ENCODE data around the gene GET3. TPM values are rescaled to one million over a fixed set of nuclear protein-coding genes. Genes with fewer than 3 reads are reported as not detected.

The GET3 gene
- total RNA-seq, 1 donor from 2014 or later: 57.5 TPM

DNA sequence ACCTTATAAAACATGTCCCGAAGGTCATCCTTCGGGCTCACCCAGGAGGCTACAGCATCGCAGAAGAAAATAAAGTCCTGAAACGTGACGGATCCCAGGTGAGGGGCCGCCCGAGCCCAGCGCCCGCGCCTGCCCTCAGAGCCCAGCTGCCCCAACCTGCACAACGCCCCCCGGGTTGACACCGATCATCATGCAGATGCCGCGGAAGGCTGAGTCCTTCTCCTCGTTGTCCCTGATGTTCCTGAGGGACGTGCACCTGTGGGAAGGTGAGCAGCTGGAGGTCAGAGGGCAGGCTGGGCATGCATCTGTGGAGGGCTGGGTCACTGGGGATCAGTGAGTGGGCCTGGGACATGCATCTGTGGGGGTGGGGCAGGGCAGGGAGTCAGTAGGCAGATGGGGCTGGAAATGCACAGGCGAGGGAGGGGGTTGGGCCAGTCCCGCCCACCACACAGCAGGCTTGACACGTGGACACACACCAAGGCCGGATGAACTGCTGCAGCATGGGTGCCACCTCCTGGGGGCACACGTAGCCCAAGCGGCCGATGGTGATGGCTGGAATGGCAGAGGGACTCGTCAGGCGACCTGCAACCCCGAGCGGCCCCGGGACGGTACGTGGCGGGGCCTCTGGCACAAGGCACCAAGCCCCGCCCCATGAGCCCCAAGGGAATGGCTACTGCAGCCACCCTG, 35.6 kb upstream of the GET3 start:
- intact Hi-C loops (cut with DNase I): no loop called here
- peaks cover 79% of the 10 kb centered on the region for H3K36me3 ChIP-seq
- no peaks in the 10 kb centered on the region for H3K9me3 ChIP-seq
- no peak for TF ChIP-seq CTCF (IDR thresholded peaks at IDR 0.05)
- no peak overlapping the region for H3K27ac ChIP-seq
- peaks cover 7% of the 10 kb centered on the region for H3K4me1 ChIP-seq
- H3K4me3 ChIP-seq: no peak overlapping the region
- ATAC-seq (no peak), DNase-seq (no peak)
- H3K27me3 ChIP-seq (ENCODE audit: low read depth): no peaks in the 10 kb centered on the region

DNA sequence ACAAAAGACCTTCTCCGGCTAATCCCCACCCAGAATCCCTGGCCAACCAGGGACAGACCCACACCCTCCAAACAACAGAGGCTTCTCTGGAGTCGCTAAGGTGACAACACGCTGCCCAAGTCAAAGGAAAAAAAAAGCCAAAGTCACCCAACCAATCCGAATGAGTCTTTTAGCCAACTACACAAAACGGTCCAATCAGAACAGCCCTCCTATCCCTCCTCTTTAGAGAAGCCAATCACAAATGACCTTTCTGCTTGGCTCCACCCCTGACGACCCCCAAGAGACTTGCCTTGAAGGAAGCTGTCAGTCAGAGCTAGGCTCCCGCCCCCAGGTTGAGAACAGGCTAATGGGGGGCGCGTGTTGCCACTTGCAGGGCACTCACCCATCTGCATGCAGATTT, 34.3 kb upstream of the GET3 start:
- H3K36me3 ChIP-seq: peaks cover 92% of the 10 kb centered on the region
- H3K4me3 ChIP-seq: no peak overlapping the region
- no peaks in the 10 kb centered on the region for H3K4me1 ChIP-seq
- intact Hi-C loops (cut with DNase I): no loop called here
- H3K27me3 ChIP-seq (ENCODE audit: low read depth): no peaks in the 10 kb centered on the region
- no peak for ATAC-seq
- H3K27ac ChIP-seq: no peak overlapping the region
- no peak for TF ChIP-seq CTCF (IDR thresholded peaks at IDR 0.05)
- DNase-seq: no peak
- no peaks in the 10 kb centered on the region for H3K9me3 ChIP-seq

DNA sequence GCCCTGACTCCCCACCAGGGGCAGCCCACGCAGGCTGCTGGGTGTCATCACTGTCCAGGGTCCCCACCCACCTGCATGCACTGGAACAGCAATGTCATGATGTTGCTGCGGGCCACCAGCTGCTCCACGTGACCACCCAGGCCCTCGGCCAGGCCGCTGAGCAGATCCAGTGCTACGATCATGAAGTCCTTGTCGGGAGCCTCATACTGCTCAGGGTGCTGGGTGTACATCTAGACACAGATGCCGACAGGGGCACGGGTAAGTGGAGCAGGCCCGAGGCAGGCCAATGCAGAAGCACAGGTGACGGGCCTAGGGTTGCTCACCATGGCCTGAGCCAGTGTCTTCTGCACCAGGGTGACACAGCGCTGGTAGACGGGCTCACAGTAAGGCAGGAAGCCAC, 32.1 kb upstream of the GET3 start:
- Histone ChIP-seq H3K27me3 (ENCODE audit: low read depth) (no peaks in the 10 kb centered on the region), H3K4me3 (no peak overlapping the region), H3K36me3 (peaks cover 100% of the 10 kb centered on the region), H3K4me1 (no peaks in the 10 kb centered on the region), H3K9me3 (no peaks in the 10 kb centered on the region), H3K27ac (no peak overlapping the region)
- DNase-seq (no peak), ATAC-seq (no peak)
- intact Hi-C loops (cut with DNase I): no loop called here
- TF ChIP-seq CTCF (IDR thresholded peaks at IDR 0.05): no peak

DNA sequence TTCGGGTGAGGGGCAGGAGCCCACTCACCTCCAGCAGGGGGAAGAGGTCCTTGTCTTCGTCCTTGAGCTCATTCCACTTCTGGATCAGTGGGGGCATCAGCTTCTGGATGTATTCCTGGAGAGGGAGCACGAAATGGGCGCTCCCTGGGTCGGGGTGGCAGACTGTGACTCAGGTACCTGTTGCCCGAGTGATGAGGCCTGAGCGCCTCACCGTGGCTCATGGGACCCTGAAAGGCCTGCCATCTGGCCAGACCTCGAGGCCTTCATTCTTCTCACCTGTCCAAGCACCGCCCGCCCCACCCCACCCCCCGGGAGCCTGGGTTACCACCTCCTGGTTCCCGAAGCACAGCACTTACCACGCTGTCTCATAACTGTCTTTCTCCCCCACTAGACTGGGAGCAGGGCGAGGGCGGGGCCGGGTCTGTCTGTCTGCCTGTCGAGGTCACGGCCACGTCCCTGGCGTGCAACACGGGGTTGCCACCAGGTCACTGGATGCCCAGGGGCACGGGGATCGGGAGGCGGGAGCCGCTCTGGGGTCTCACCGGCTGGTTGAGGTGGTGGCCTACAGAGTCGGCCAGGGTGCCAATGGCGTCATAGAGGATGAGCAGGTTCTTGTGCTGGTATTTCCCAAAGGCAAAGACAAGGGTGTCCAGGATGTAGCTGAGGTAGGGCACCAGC, 31.5 kb upstream of the GET3 start:
- DNase-seq: no peak

GRCh38 chr19:12706332-12706718, 31.0 kb upstream of the GET3 start:
- H3K4me1 ChIP-seq: no peaks in the 10 kb centered on the region
- no peak for TF ChIP-seq CTCF (IDR thresholded peaks at IDR 0.05)
- no peaks in the 10 kb centered on the region for H3K9me3 ChIP-seq
- H3K27ac ChIP-seq: no peak overlapping the region
- DNase-seq (no peak), ATAC-seq (no peak)
- intact Hi-C loops (cut with DNase I): no loop called here
- no peak overlapping the region for H3K4me3 ChIP-seq
- peaks cover 100% of the 10 kb centered on the region for H3K36me3 ChIP-seq
- no peaks in the 10 kb centered on the region for H3K27me3 ChIP-seq (ENCODE audit: low read depth)

More for the DNA sequence above, 31.5 kb upstream of the GET3 start:
- Histone ChIP-seq H3K27me3 (ENCODE audit: low read depth) (no peaks in the 10 kb centered on the region), H3K36me3 (peaks cover 100% of the 10 kb centered on the region), H3K9me3 (no peaks in the 10 kb centered on the region), H3K4me3 (no peak overlapping the region), H3K4me1 (no peaks in the 10 kb centered on the region), H3K27ac (no peak overlapping the region)
- TF ChIP-seq CTCF (IDR thresholded peaks at IDR 0.05): no peak
- intact Hi-C loops (cut with DNase I): no loop called here
- ATAC-seq: no peak

Data from lower lobe of right lung (tissue), 2 donors.